GM12878 (cell line): Measurements from ENCODE around the gene TPT1. TPM values are rescaled to one million over a fixed set of nuclear protein-coding genes. Genes with fewer than 3 reads are reported as not detected.

Experiments used
- ATAC-seq: fragments of 200-7000 bp; cut with Tn5 transposase; 3 replicates; pipeline ENCODE4 v1.9.1; 2020; ENCODE audit warnings: mild to moderate bottlenecking, moderate library complexity
- BruUV-seq: library from RNA; stranded (reverse); fragments of 400-500 nt; replicated peaks from 2 replicates; lab custom pipeline; 2021; lab: Mats Ljungman, UMichigan
- CTCF ChIA-PET: fragments of 300-600 bp; sonication (Branson Sonifier 250); formaldehyde crosslinking; extraction: SDS; loops from one replicate; lab custom pipeline; 2021; ENCODE audit warnings: inconsistent platforms; lab: Yijun Ruan, JAX
- POLR2A ChIA-PET: fragments of 350-600 bp; formaldehyde crosslinking; extraction: SDS; loops from one replicate; lab custom pipeline; 2021; ENCODE audit warnings: inconsistent platforms; lab: Charles Lee
- RAD21 ChIA-PET: fragments of 300-600 bp; sonication (Branson Sonifier 250); formaldehyde crosslinking; loops from one replicate; lab custom pipeline; 2023; ENCODE audit warnings: antibody characterized with exemption; ENCODE audit not compliant: unreplicated experiment; lab: Charles Lee
- SMC1A ChIA-PET: fragments of 300-600 bp; sonication (Branson Sonifier 250); formaldehyde crosslinking; loops from one replicate; lab custom pipeline; 2023; ENCODE audit not compliant: unreplicated experiment, uncharacterized antibody; lab: Charles Lee
- DNase-seq: peaks from one replicate; pipeline ENCODE4 v3.0.0-alpha.2; 2011; ENCODE audit warnings: low read depth, low spot score
- FAIRE-seq: peaks from 3 replicates; lab custom pipeline; 2011; peaks lifted over from hg19 to GRCh38; lab: Jason Lieb, UNC
- H2AFZ ChIP-seq: 2 replicates; pipeline ENCODE4 v1.6.0; 2011; ENCODE audit warnings: low read depth, low read length, control low read depth; ENCODE audit not compliant: control insufficient read depth
- H3K27ac ChIP-seq: 2 replicates; pipeline ENCODE4 v1.5.1; 2011; ENCODE audit warnings: control low read depth; ENCODE audit not compliant: control insufficient read depth, insufficient read depth
- H3K27me3 ChIP-seq, 2 experiments: replicated peaks in 1 of 2; 2 replicates each; pipeline versions ENCODE4 v1.6.0 to v1.6.1; 2011; ENCODE audit warnings: low read length in 1 of 2; ENCODE audit not compliant: control insufficient read depth in 2 of 2, insufficient read depth in 2 of 2
- H3K36me3 ChIP-seq, 2 experiments: 2 replicates each; pipeline ENCODE4 v1.5.1; 2011; ENCODE audit warnings: low read length in 1 of 2; ENCODE audit not compliant: control insufficient read depth in 2 of 2, insufficient read depth in 2 of 2
- H3K4me1 ChIP-seq: 2 replicates; pipeline ENCODE4 v1.6.1; 2011; ENCODE audit warnings: mild to moderate bottlenecking, low read length, moderate library complexity, mixed read lengths; ENCODE audit not compliant: control insufficient read depth, insufficient read depth
- H3K4me2 ChIP-seq: 2 replicates; pipeline ENCODE4 v1.6.0; 2011; ENCODE audit warnings: control low read depth; ENCODE audit not compliant: control insufficient read depth, insufficient read depth
- H3K4me3 ChIP-seq: fragments of 200-600 bp; sonication (generic); 2 replicates; pipeline ENCODE4 v1.5.1; 2016
- H3K79me2 ChIP-seq: 2 replicates; pipeline ENCODE4 v1.6.0; 2011; ENCODE audit warnings: low read length; ENCODE audit not compliant: control insufficient read depth, insufficient read depth
- H3K9ac ChIP-seq: 2 replicates; pipeline ENCODE4 v1.8.0; 2011; ENCODE audit warnings: low read length, control low read depth, mixed read lengths; ENCODE audit not compliant: control insufficient read depth, insufficient read depth
- H3K9me3 ChIP-seq: replicated peaks from 3 replicates; pipeline ENCODE4 v1.5.1; 2011; ENCODE audit warnings: mild to moderate bottlenecking, low read length; ENCODE audit not compliant: control insufficient read depth, insufficient read depth
- H4K20me1 ChIP-seq: 2 replicates; pipeline ENCODE4 v1.6.0; 2011; ENCODE audit not compliant: control insufficient read depth, insufficient read depth
- BACH1 ChIP-seq: fragments of 450-650 bp; IDR thresholded peaks from 2 replicates; pipeline ENCODE4 v1.6.1; 2017; ENCODE audit warnings: mild to moderate bottlenecking, borderline replicate concordance
- BCL11A ChIP-seq: IDR thresholded peaks from 2 replicates; pipeline ENCODE4 v1.6.1; 2011; ENCODE audit warnings: low read depth, low read length
- CREM ChIP-seq: IDR thresholded peaks from 2 replicates; pipeline ENCODE4 v1.6.1; 2014; ENCODE audit warnings: antibody characterized with exemption, low read depth
- DPF2 ChIP-seq: fragments of 450-650 bp; IDR thresholded peaks from 2 replicates; pipeline ENCODE4 v1.6.1; 2017; ENCODE audit warnings: mild to moderate bottlenecking
- ETV6 ChIP-seq, 2 experiments: fragments of 450-650 bp in 1 of 2; IDR thresholded peaks in 1 of 2; conservative IDR thresholded peaks in 1 of 2; 2 replicates each; pipeline ENCODE4 v1.6.1; 2014; ENCODE audit warnings: antibody characterized with exemption in 1 of 2, borderline replicate concordance in 1 of 2, low read depth in 1 of 2, mild to moderate bottlenecking in 1 of 2, moderate library complexity in 1 of 2
- HDGF ChIP-seq: fragments of 450-650 bp; IDR thresholded peaks from 2 replicates; pipeline ENCODE4 v1.6.1; 2016; ENCODE audit warnings: antibody characterized with exemption
- KLF5 ChIP-seq: fragments of 450-650 bp; IDR thresholded peaks from 2 replicates; pipeline ENCODE4 v1.6.1; 2014; ENCODE audit warnings: mild to moderate bottlenecking; ENCODE audit not compliant: partially characterized antibody
- NRF1 ChIP-seq: conservative IDR thresholded peaks from 2 replicates; pipeline ENCODE4 v1.6.1; 2011; ENCODE audit warnings: mild to moderate bottlenecking, low read depth, low read length, improper control_type of control experiment
- RUNX3 ChIP-seq: IDR thresholded peaks from 2 replicates; pipeline ENCODE4 v1.6.1; 2012; ENCODE audit warnings: low read length, inconsistent platforms
- TCF12 ChIP-seq: IDR thresholded peaks from 2 replicates; pipeline ENCODE4 v1.6.1; 2011; ENCODE audit warnings: low read depth, mild to moderate bottlenecking, low read length
- TCF3 ChIP-seq: IDR thresholded peaks from 2 replicates; pipeline ENCODE4 v1.6.1; 2012; ENCODE audit warnings: low read depth, mild to moderate bottlenecking, low read length, borderline replicate concordance; ENCODE audit not compliant: insufficient read depth
- ZBED1 ChIP-seq: IDR thresholded peaks from 2 replicates; pipeline ENCODE4 v1.6.1; 2016; ENCODE audit warnings: borderline replicate concordance
- ZNF207 ChIP-seq: fragments of 450-650 bp; IDR thresholded peaks from 2 replicates; pipeline ENCODE4 v1.6.1; 2014; ENCODE audit warnings: antibody characterized with exemption, mild to moderate bottlenecking, borderline replicate concordance
- WGBS: methylation state at CpG from one replicate; pipeline ENCODE4 v1.1.6; 2016; ENCODE audit warnings: low lambda C conversion rate; ENCODE audit not compliant: insufficient replicate concordance, insufficient coverage; ENCODE audit errors: missing lambda C conversion rate; 5-methylcytosine and 5-hydroxymethylcytosine counted together
- in situ Hi-C: fragments of 300-500 bp; cut with MboI; formaldehyde crosslinking; loops from 9 replicates; pipeline ENCODE4 v1.14.3; 2018; ENCODE audit warnings: mixed read lengths
- intact Hi-C: fragments of 100-400 bp; cut with micrococcal nuclease; formaldehyde crosslinking; loops from one replicate; pipeline ENCODE4 v1.14.2; 2022; ENCODE audit not compliant: unreplicated experiment
- polyA plus RNA-seq, 11 experiments: library from polyadenylated mRNA; depleted of rRNA in 4 of 11; unstranded in 6 of 11; stranded (reverse) in 5 of 11; fragments of >200 nt; fragmentation: Nextera tagmentation in 4 of 11; fragmentation: Illumina TruSeq in 1 of 11; extraction: Ambion mirVana in 4 of 11; extraction: Trizol in 1 of 11; gene quantifications; 1 replicate in 1 of 11; 2 replicates in 10 of 11; pipeline versions ENCODE4 v1.2.1 to v1.2.3, GENCODE V29; 2011 to 2016; ENCODE audit warnings: inconsistent platforms in 2 of 11, missing spikeins in 2 of 11, low read depth in 1 of 11
- total RNA-seq, 4 experiments: library from RNA; depleted of rRNA in 3 of 4; stranded (reverse); fragments of >200 nt in 3 of 4; fragmentation: Illumina TruSeq in 1 of 4; extraction: Trizol in 1 of 4; gene quantifications; 2 replicates each; pipeline versions ENCODE4 v1.2.1 to v1.2.3, GENCODE V29; 2013 to 2021
- TF ChIP-seq, protein P1 (sequence below): fragments of 450-650 bp; IDR thresholded peaks from 2 replicates; pipeline ENCODE4 v1.6.1; 2018; ENCODE audit warnings: mild to moderate bottlenecking, low read depth, moderate library complexity; ENCODE audit not compliant: partially characterized antibody

Gene TPT1
- total and polyA plus RNA-seq, 10 of the 15 experiments (the other 5 are each of a cell fraction or from before 2014, with no cell fraction given), result 1,038 to 5,925 (median 2,336) TPM

DNA sequence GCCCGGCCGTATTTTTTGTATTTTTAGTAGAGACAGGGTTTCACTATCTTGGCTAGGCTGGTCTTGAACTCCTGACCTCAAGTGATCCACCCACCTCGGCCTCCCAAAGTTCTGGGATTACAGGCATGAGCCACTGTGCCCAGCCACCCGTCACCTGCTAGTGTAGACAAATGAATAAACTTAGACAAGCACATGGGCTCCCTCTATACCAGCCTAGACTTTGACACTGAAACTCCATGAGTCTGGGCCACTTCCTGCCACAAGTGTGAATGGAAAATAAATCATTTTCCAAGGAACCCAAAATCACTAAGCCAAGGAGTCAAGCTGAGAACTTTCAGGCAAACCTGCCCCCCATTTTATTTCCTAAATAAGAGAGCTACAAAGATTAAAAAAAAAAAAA is 27.0 kb upstream of the TPT1 start:
- no peak for DNase-seq
- no peak for TF ChIP-seq NRF1
- Histone ChIP-seq H3K36me3 (no peaks in the 10 kb centered on the region), H3K27me3 (no peaks in the 10 kb centered on the region), H3K27ac (peak overlapping the region; percentile 24), H2AFZ (no peak overlapping the region), H4K20me1 (no peaks in the 10 kb centered on the region), H3K4me3 (no peak overlapping the region), H3K4me1 (peaks cover 8% of the 10 kb centered on the region), H3K9ac (no peak overlapping the region), H3K79me2 (no peaks in the 10 kb centered on the region), H3K4me2 (no peak overlapping the region), H3K9me3 (no peaks in the 10 kb centered on the region; the same call in 2 of the 3 replicates)
- RAD21 ChIA-PET, result interaction anchor here (0.7 to 2.9 kb wide), 3 partner anchors 26 to 123 kb away, joined by 4 to 15 read pairs (median 9); partner anchors contain the start of gene TPT1
- CTCF ChIA-PET, result interaction anchor here (1.3 to 6.9 kb wide), 8 partner anchors 14 to 141 kb away, joined by 3 to 70 read pairs (median 14); partner anchors contain the start of gene TPT1
- no peak for FAIRE-seq
- in situ Hi-C loops (no loop called here), intact Hi-C loops (no loop called here)
- POLR2A ChIA-PET, result interaction anchor here (0.7 to 1.6 kb wide), 4 partner anchors 26 to 334 kb away, joined by 3 to 6 read pairs (median 4); partner anchors contain the start of genes CBY2 and TPT1
- BruUV-seq, result no TSS peak
- WGBS, result 38% methylated on average over 4 of the region's 4 CpGs
- SMC1A ChIA-PET, result interaction anchor here (0.8 to 2.1 kb wide), 5 partner anchors 26 to 122 kb away, joined by 3 to 12 read pairs (median 4); partner anchors contain the start of genes SLC25A30 and TPT1
- peak; percentile 21; the same call in 2 of the 3 replicates for ATAC-seq

DNA sequence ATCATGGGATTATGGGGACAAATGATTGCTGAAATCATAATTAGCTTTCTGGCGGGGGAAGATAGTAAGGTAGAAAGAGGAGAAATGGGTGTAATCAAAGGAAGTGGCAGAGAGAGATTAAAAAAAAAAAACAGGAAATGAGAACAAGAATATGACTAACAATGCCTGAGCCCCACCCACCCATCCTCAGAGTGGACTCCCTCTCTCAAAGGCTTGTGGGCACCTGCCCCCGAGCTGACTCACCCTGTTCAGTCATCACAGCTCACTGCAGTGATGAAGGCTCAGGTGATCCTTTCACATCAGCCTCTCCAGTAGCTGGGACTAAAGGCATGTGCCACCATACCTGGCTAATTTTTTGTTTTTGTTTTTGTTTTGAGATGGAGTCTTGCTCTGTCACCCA is 26.4 kb upstream of the TPT1 start:
- no peak overlapping the region for H2AFZ ChIP-seq
- no peaks in the 10 kb centered on the region; the same call in 2 of the 3 replicates for H3K9me3 ChIP-seq
- peak overlapping the region; percentile 24 for H3K27ac ChIP-seq
- peaks cover 12% of the 10 kb centered on the region for H3K4me1 ChIP-seq
- no peak overlapping the region for H3K9ac ChIP-seq
- ChIA-PET RAD21 (interaction anchor here (0.7 to 2.9 kb wide), 5 partner anchors 26 to 350 kb away, joined by 3 to 15 read pairs (median 3); partner anchors contain the start of gene TPT1), POLR2A (interaction anchor here (0.6 to 1.6 kb wide), 6 partner anchors 23 to 157 kb away, joined by 3 to 6 read pairs (median 4); partner anchors contain the start of gene TPT1), CTCF (interaction anchor here (0.6 to 6.9 kb wide), 8 partner anchors 26 to 338 kb away, joined by 3 to 70 read pairs (median 4); no protein-coding TSS in a partner anchor), SMC1A (interaction anchor here (0.8 to 1.8 kb wide), 4 partner anchors 25 to 51 kb away, joined by 3 to 12 read pairs (median 6); partner anchors contain the start of genes SLC25A30 and TPT1)
- H3K4me3 ChIP-seq, result 0 out of 2 replicates have a peak overlapping the region, but pooled peaks have one; percentile 11
- H3K36me3 ChIP-seq, result no peaks in the 10 kb centered on the region
- H4K20me1 ChIP-seq, result no peaks in the 10 kb centered on the region
- no peaks in the 10 kb centered on the region for H3K79me2 ChIP-seq
- no peaks in the 10 kb centered on the region for H3K27me3 ChIP-seq
- peak; percentile 67 for DNase-seq
- in situ Hi-C loops (no loop called here), intact Hi-C loops (no loop called here)
- ATAC-seq, result peak; percentile 99
- peak; percentile 13 for FAIRE-seq
- 0 out of 2 replicates have a peak overlapping the region, but pooled peaks have one; percentile 19 for H3K4me2 ChIP-seq
- no TSS peak for BruUV-seq
- 0% methylated on average over 2 of the region's 2 CpGs for WGBS
- TF ChIP-seq HDGF (peak; percentile 86; the same call in 1 of the 2 replicates), ETV6 (conservative IDR thresholded peaks at IDR 0.05 in 1 of 2, IDR thresholded peaks at IDR 0.05 in 1 of 2; ENCODE audit: borderline replicate concordance in 1 of 2, low read depth in 1 of 2) (0 out of 4 replicates have a peak, but pooled peaks of 1 of the 2 experiments have one; percentile 22), KLF5 (no peak), RUNX3 (peak; percentile 71), TCF12 (0 out of 2 replicates have a peak, but pooled peaks have one; percentile 55), DPF2 (0 out of 2 replicates have a peak, but pooled peaks have one; percentile 36), BACH1 (peak; percentile 49; the same call in 1 of the 2 replicates), TCF3 (peak; percentile 48; the same call in 1 of the 2 replicates), ZNF207 (no peak), BCL11A (peak; percentile 66), CREM (peak; percentile 65; the same call in 1 of the 2 replicates), ZBED1 (no peak)
- TF ChIP-seq, protein P1, sequence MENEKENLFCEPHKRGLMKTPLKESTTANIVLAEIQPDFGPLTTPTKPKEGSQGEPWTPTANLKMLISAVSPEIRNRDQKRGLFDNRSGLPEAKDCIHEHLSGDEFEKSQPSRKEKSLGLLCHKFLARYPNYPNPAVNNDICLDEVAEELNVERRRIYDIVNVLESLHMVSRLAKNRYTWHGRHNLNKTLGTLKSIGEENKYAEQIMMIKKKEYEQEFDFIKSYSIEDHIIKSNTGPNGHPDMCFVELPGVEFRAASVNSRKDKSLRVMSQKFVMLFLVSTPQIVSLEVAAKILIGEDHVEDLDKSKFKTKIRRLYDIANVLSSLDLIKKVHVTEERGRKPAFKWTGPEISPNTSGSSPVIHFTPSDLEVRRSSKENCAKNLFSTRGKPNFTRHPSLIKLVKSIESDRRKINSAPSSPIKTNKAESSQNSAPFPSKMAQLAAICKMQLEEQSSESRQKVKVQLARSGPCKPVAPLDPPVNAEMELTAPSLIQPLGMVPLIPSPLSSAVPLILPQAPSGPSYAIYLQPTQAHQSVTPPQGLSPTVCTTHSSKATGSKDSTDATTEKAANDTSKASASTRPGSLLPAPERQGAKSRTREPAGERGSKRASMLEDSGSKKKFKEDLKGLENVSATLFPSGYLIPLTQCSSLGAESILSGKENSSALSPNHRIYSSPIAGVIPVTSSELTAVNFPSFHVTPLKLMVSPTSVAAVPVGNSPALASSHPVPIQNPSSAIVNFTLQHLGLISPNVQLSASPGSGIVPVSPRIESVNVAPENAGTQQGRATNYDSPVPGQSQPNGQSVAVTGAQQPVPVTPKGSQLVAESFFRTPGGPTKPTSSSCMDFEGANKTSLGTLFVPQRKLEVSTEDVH, result no peak
